ENCODE measurements around the gene C14orf93.

GRCh38 chr14:23020143-23021128 lies 10.5 kb upstream of the C14orf93 start:
- TF ChIP-seq POLR2AphosphoS5 (IDR thresholded peaks at IDR 0.05) (no peak), EP300 (IDR thresholded peaks at IDR 0.05; ENCODE audit: low read depth) (no peak), CTCF (IDR thresholded peaks at IDR 0.05) (no peak), POLR2A (IDR thresholded peaks at IDR 0.05) (no peak)

Measured in transverse colon (tissue), 4 donors.